K562 treated with DMSO at 1 percent for 48 hours (cell line): ENCODE data around the gene MYL1. TPM values are rescaled to one million over a fixed set of nuclear protein-coding genes. Genes with fewer than 3 reads are reported as not detected.

Experiments
- total RNA-seq: library from RNA; unstranded; fragments of 300-600 nt; gene quantifications from 2 replicates; pipeline ENCODE4 v1.2.3, GENCODE V29; 2022; ENCODE audit warnings: low replicate concordance; ENCODE audit errors: extremely low read depth

MYL1 gene
- total RNA-seq, result not detected in 2 replicates

GRCh38 chr2:210315015-210315788 lies at the start of gene MYL1:
TSS of gene MYL1 (minus strand) at chr2:210315174. CDS start at chr2:210315042, 132 bp downstream.

Other genes starting within 250 kb of the MYL1 start
- gene KANSL1L, start 143.8 kb downstream of the MYL1 start, total RNA-seq, result not detected in 2 replicates
- not detected in 2 replicates for gene ACADL, start 89.7 kb downstream of the MYL1 start, total RNA-seq
- gene LANCL1, start 161.6 kb upstream of the MYL1 start, total RNA-seq, result not detected in 2 replicates
- gene CPS1, start 241.4 kb upstream of the MYL1 start, total RNA-seq, result not detected in 2 replicates